Stimulated activated naive B cell treated with anti-CD40 and anti-IgM and Interleukin-4, amounts not matched to agents 10 μg/mL and 1 μg/mL and 100 μg/mL, for 72 hours (primary cell): ENCODE results near the gene CPOX.
"Not testable (repeated sequence)": the region's sequence is repeated elsewhere in the genome, so short reads cannot be mapped to it uniquely, and the experiment has no call there.

Experiments used
- ATAC-seq, 2 donors: fragments of 150-1000 bp; cut with Tn5 transposase; replicated peaks; 2 replicates each; pipeline ENCODE4 v1.10.0; 2021; ENCODE audit warnings: moderate library complexity in 1 of 2
- DNase-seq: peaks from one replicate; pipeline ENCODE4 v3.0.0; 2021
- H3K27ac Mint-ChIP-seq: one replicate; pipeline ENCODE4 v1.8.0; 2022; ENCODE audit warnings: mild to moderate bottlenecking, mixed read lengths
- H3K27me3 Mint-ChIP-seq, 2 donors: one replicate each; pipeline ENCODE4 v1.8.0; 2022; ENCODE audit warnings: mixed read lengths in 2 of 2
- H3K36me3 Mint-ChIP-seq, 2 donors: one replicate each; pipeline ENCODE4 v1.8.0; 2022; ENCODE audit warnings: mixed read lengths in 2 of 2, mild to moderate bottlenecking in 1 of 2
- H3K4me1 Mint-ChIP-seq, 2 donors: one replicate each; pipeline ENCODE4 v1.8.0; 2022; ENCODE audit warnings: mixed read lengths in 2 of 2, mild to moderate bottlenecking in 1 of 2
- H3K4me3 Mint-ChIP-seq, 2 donors: one replicate each; pipeline ENCODE4 v1.8.0; 2022; ENCODE audit warnings: mild to moderate bottlenecking in 2 of 2, mixed read lengths in 2 of 2, moderate library complexity in 1 of 2
- H3K9me3 Mint-ChIP-seq, 2 donors: one replicate each; pipeline ENCODE4 v1.8.0; 2022; ENCODE audit warnings: mixed read lengths in 2 of 2, mild to moderate bottlenecking in 1 of 2

Gene CPOX

GRCh38 chr3:98561727-98562521, 31.5 kb downstream of the CPOX start:
- ATAC-seq (no peak), DNase-seq (no peak)
- Mint-ChIP-seq H3K9me3 (no peaks in the 10 kb centered on the region), H3K27me3 (peaks cover under 1 to 8% of the 10 kb centered on the region in 2 donors), H3K27ac (no peak overlapping the region), H3K4me3 (no peak overlapping the region), H3K4me1 (peaks cover 8 to 25% of the 10 kb centered on the region in 2 donors), H3K36me3 (no peaks in the 10 kb centered on the region)

- peaks cover 6 to 8% of the 10 kb centered on the region in 2 donors for H3K27me3 Mint-ChIP-seq
- H3K36me3 Mint-ChIP-seq, result peaks cover 0 to under 1% of the 10 kb centered on the region in 2 donors
- H3K4me1 Mint-ChIP-seq, result peaks cover 8 to 35% of the 10 kb centered on the region in 2 donors
- no peak overlapping the region for H3K27ac Mint-ChIP-seq
- H3K9me3 Mint-ChIP-seq, result no peaks in the 10 kb centered on the region
- H3K4me3 Mint-ChIP-seq, result no peak overlapping the region
- ATAC-seq (no peak), DNase-seq (no peak)
These were observed 32.5 kb downstream of the CPOX start for GRCh38 chr3:98560911-98561310.

GRCh38 chr3:98559769-98560168, 33.6 kb downstream of the CPOX start:
- not testable (repeated sequence) for ATAC-seq, H3K27me3 Mint-ChIP-seq, H3K36me3 Mint-ChIP-seq, H3K9me3 Mint-ChIP-seq, H3K4me3 Mint-ChIP-seq, H3K27ac Mint-ChIP-seq, DNase-seq
- H3K4me1 Mint-ChIP-seq, result peaks cover 8 to 38% of the 10 kb centered on the region in 2 donors

GRCh38 chr3:98558100-98558827, 35.1 kb downstream of the CPOX start:
- Mint-ChIP-seq H3K36me3 (peaks cover 2 to 3% of the 10 kb centered on the region in 2 donors), H3K4me1 (peaks cover 7 to 34% of the 10 kb centered on the region in 2 donors), H3K4me3 (no peak overlapping the region), H3K27me3 (peaks cover 8 to 10% of the 10 kb centered on the region in 2 donors), H3K9me3 (peaks cover 0 to 1% of the 10 kb centered on the region in 2 donors), H3K27ac (no peak overlapping the region)
- DNase-seq (no peak), ATAC-seq (no peak)

- Mint-ChIP-seq H3K27ac (peak overlapping the region; percentile 88), H3K4me3 (peak overlapping the region; percentile 35 to 37), H3K27me3 (peaks cover 8 to 10% of the 10 kb centered on the region in 2 donors), H3K9me3 (peaks cover 0 to 1% of the 10 kb centered on the region in 2 donors), H3K36me3 (peaks cover 2 to 3% of the 10 kb centered on the region in 2 donors), H3K4me1 (peaks cover 7 to 28% of the 10 kb centered on the region in 2 donors)
- ATAC-seq (peak in 1 of 2 donors; percentile 19), DNase-seq (no peak)
These were observed 35.9 kb downstream of the CPOX start for GRCh38 chr3:98557324-98558010.

GRCh38 chr3:98556164-98557130, 37.0 kb downstream of the CPOX start:
- ATAC-seq (peak; percentile 92 to 95), DNase-seq (peak; percentile 64)
- Mint-ChIP-seq H3K4me3 (peak overlapping the region; percentile 52 to 67), H3K4me1 (peaks cover 7 to 37% of the 10 kb centered on the region in 2 donors), H3K36me3 (peaks cover 2 to 3% of the 10 kb centered on the region in 2 donors), H3K27ac (peak overlapping the region; percentile 88), H3K9me3 (peaks cover 0 to 1% of the 10 kb centered on the region in 2 donors), H3K27me3 (peaks cover 8 to 10% of the 10 kb centered on the region in 2 donors)

GRCh38 chr3:98555025-98555379, 38.4 kb downstream of the CPOX start:
- Mint-ChIP-seq H3K27me3 (peaks cover 10 to 12% of the 10 kb centered on the region in 2 donors), H3K9me3 (peaks cover 0 to 1% of the 10 kb centered on the region in 2 donors), H3K36me3 (peaks cover 2 to 3% of the 10 kb centered on the region in 2 donors), H3K4me1 (peaks cover 4 to 31% of the 10 kb centered on the region in 2 donors), H3K4me3 (no peak overlapping the region), H3K27ac (no peak overlapping the region)
- ATAC-seq (no peak), DNase-seq (no peak)

GRCh38 chr3:98554580-98554979, 38.8 kb downstream of the CPOX start:
- DNase-seq (no peak), ATAC-seq (no peak)
- no peak overlapping the region for H3K4me3 Mint-ChIP-seq
- H3K4me1 Mint-ChIP-seq, result peaks cover 4 to 31% of the 10 kb centered on the region in 2 donors
- H3K9me3 Mint-ChIP-seq, result peaks cover 0 to 1% of the 10 kb centered on the region in 2 donors
- peaks cover 2 to 3% of the 10 kb centered on the region in 2 donors for H3K36me3 Mint-ChIP-seq
- peak overlapping the region; percentile 25 for H3K27ac Mint-ChIP-seq
- H3K27me3 Mint-ChIP-seq, result peaks cover 12 to 13% of the 10 kb centered on the region in 2 donors

- no peak for ATAC-seq
- Mint-ChIP-seq H3K36me3 (peaks cover 2 to 3% of the 10 kb centered on the region in 2 donors), H3K4me1 (peaks cover 4 to 31% of the 10 kb centered on the region in 2 donors), H3K27me3 (peaks cover 12 to 18% of the 10 kb centered on the region in 2 donors), H3K9me3 (peaks cover 0 to 1% of the 10 kb centered on the region in 2 donors), H3K4me3 (no peak overlapping the region), H3K27ac (no peak overlapping the region)
- DNase-seq, result no peak
These were observed 39.7 kb downstream of the CPOX start for GRCh38 chr3:98553753-98554152.

- peaks cover 4 to 31% of the 10 kb centered on the region in 2 donors for H3K4me1 Mint-ChIP-seq
- H3K27ac Mint-ChIP-seq, result no peak overlapping the region
- H3K4me3 Mint-ChIP-seq, result no peak overlapping the region
- no peak for ATAC-seq
- peaks cover 8 to 18% of the 10 kb centered on the region in 2 donors for H3K27me3 Mint-ChIP-seq
- DNase-seq, result no peak
- peaks cover 2 to 3% of the 10 kb centered on the region in 2 donors for H3K36me3 Mint-ChIP-seq
- peaks cover 0 to 1% of the 10 kb centered on the region in 2 donors for H3K9me3 Mint-ChIP-seq
These were observed 40.3 kb downstream of the CPOX start for GRCh38 chr3:98553021-98553563.

GRCh38 chr3:98552232-98553020, 41.0 kb downstream of the CPOX start:
- ATAC-seq (no peak), DNase-seq (no peak)
- Mint-ChIP-seq H3K4me3 (no peak overlapping the region), H3K27me3 (peaks cover 4 to 18% of the 10 kb centered on the region in 2 donors), H3K9me3 (peaks cover 0 to 1% of the 10 kb centered on the region in 2 donors), H3K36me3 (peaks cover 2 to 3% of the 10 kb centered on the region in 2 donors), H3K27ac (peak overlapping the region; percentile 73), H3K4me1 (peaks cover 4 to 27% of the 10 kb centered on the region in 2 donors)

- no peak overlapping the region for H3K4me3 Mint-ChIP-seq
- H3K4me1 Mint-ChIP-seq, result peaks cover 4 to 21% of the 10 kb centered on the region in 2 donors
- peak overlapping the region; percentile 73 for H3K27ac Mint-ChIP-seq
- ATAC-seq (no peak), DNase-seq (no peak)
- H3K36me3 Mint-ChIP-seq, result peaks cover 2 to 3% of the 10 kb centered on the region in 2 donors
- H3K9me3 Mint-ChIP-seq, result peaks cover 0 to 1% of the 10 kb centered on the region in 2 donors
- H3K27me3 Mint-ChIP-seq, result peaks cover 4 to 15% of the 10 kb centered on the region in 2 donors
These were observed 41.7 kb downstream of the CPOX start for GRCh38 chr3:98551754-98552153.
